Neural cell (in vitro differentiated cells): ENCODE measurements around the gene CARS1. TPM values are rescaled to one million over a fixed set of nuclear protein-coding genes. Genes with fewer than 3 reads are reported as not detected.

Experiments used
- H2AFZ ChIP-seq: fragments of 200-600, 300-800 bp; sonication (generic), shearing (Covaris generic); 2 replicates; pipeline ENCODE4 v1.6.0; 2014; ENCODE audit warnings: low read depth, mild to moderate bottlenecking, antibody characterized with exemption, low read length, moderate library complexity
- H3F3A ChIP-seq: fragments of 200-600 bp; shearing (Covaris generic); 2 replicates; pipeline ENCODE4 v1.6.1; 2016; ENCODE audit warnings: mild to moderate bottlenecking, moderate library complexity, mixed read lengths, antibody characterized with exemption, low read length; ENCODE audit not compliant: insufficient read depth, poor library complexity, severe bottlenecking
- H3K27ac ChIP-seq: fragments of 200-600, 300-800 bp; sonication (generic), shearing (Covaris generic); 2 replicates; pipeline ENCODE4 v1.5.1; 2014; ENCODE audit warnings: mild to moderate bottlenecking, low read length, moderate library complexity
- H3K27me3 ChIP-seq: fragments of 300-800, 200-600 bp; sonication (generic), shearing (Covaris generic); 2 replicates; pipeline ENCODE4 v1.6.0; 2014; ENCODE audit warnings: mild to moderate bottlenecking, low read depth, low read length, moderate library complexity; ENCODE audit not compliant: insufficient read depth
- H3K36me3 ChIP-seq: fragments of 300-800, 200-600 bp; sonication (generic), shearing (Covaris generic); 2 replicates; pipeline ENCODE4 v1.5.1; 2014; ENCODE audit warnings: mild to moderate bottlenecking, antibody characterized with exemption, low read length, moderate library complexity; ENCODE audit not compliant: insufficient read depth
- H3K4me2 ChIP-seq: fragments of 300-800, 200-600 bp; sonication (generic), shearing (Covaris generic); 2 replicates; pipeline ENCODE4 v1.6.0; 2014; ENCODE audit warnings: mild to moderate bottlenecking, low read length
- H3K4me3 ChIP-seq: fragments of 300-800, 200-600 bp; sonication (generic), shearing (Covaris generic); 2 replicates; pipeline ENCODE4 v1.5.1; 2014; ENCODE audit warnings: mild to moderate bottlenecking, low read length, moderate library complexity
- H3K79me2 ChIP-seq: fragments of 200-600 bp; shearing (Covaris generic); replicated peaks from 2 replicates; pipeline ENCODE4 v1.6.0; 2014; ENCODE audit warnings: mild to moderate bottlenecking, low read length, moderate library complexity; ENCODE audit not compliant: insufficient read depth
- H3K9ac ChIP-seq: fragments of 300-800, 200-600 bp; sonication (generic), shearing (Covaris generic); 2 replicates; pipeline ENCODE4 v1.6.1; 2016; ENCODE audit warnings: mild to moderate bottlenecking, low read length, mixed read lengths
- H3K9me2 ChIP-seq: fragments of 200-600 bp; shearing (Covaris generic); 2 replicates; pipeline ENCODE4 v1.6.1; 2016; ENCODE audit warnings: mild to moderate bottlenecking, low read length, mixed read lengths; ENCODE audit not compliant: insufficient read depth
- H3K9me3 ChIP-seq: fragments of 200-600, 300-800 bp; sonication (generic), shearing (Covaris generic); 2 replicates; pipeline ENCODE4 v1.6.1; 2016; ENCODE audit warnings: mild to moderate bottlenecking, mixed run types, low read length, moderate library complexity, mixed read lengths
- H4K20me1 ChIP-seq: fragments of 200-600 bp; shearing (Covaris generic); 2 replicates; pipeline ENCODE4 v1.6.1; 2016; ENCODE audit warnings: mild to moderate bottlenecking, mixed run types; ENCODE audit not compliant: insufficient read depth
- EP300 ChIP-seq: fragments of 450-650 bp; conservative IDR thresholded peaks from 2 replicates; pipeline ENCODE4 v1.6.1; 2014; ENCODE audit warnings: antibody characterized with exemption, mild to moderate bottlenecking, moderate library complexity; ENCODE audit not compliant: poor library complexity, severe bottlenecking
- EZH2 ChIP-seq: fragments of 200-600, 300-800 bp; shearing (Covaris generic), sonication (generic); IDR thresholded peaks from 2 replicates; pipeline ENCODE4 v1.6.1; 2014; ENCODE audit warnings: antibody characterized with exemption, low read length, borderline replicate concordance, mild to moderate bottlenecking; ENCODE audit not compliant: insufficient read depth, poor library complexity, severe bottlenecking
- MXI1 ChIP-seq: fragments of 450-650 bp; conservative IDR thresholded peaks from 2 replicates; pipeline ENCODE4 v1.6.1; 2014; ENCODE audit warnings: antibody characterized with exemption, mild to moderate bottlenecking; ENCODE audit not compliant: poor library complexity, severe bottlenecking
- POLR2AphosphoS5 ChIP-seq: IDR thresholded peaks from 2 replicates; pipeline ENCODE4 v1.6.1; 2012
- RAD21 ChIP-seq: fragments of 450-650 bp; conservative IDR thresholded peaks from 2 replicates; pipeline ENCODE4 v1.6.1; 2014; ENCODE audit warnings: antibody characterized with exemption, mild to moderate bottlenecking, moderate library complexity
- REST ChIP-seq: IDR thresholded peaks from 2 replicates; pipeline ENCODE4 v1.6.1; 2012; ENCODE audit warnings: borderline replicate concordance
- SMC3 ChIP-seq: fragments of 450-650 bp; conservative IDR thresholded peaks from 2 replicates; pipeline ENCODE4 v1.6.1; 2014; ENCODE audit warnings: antibody characterized with exemption, mild to moderate bottlenecking, moderate library complexity; ENCODE audit not compliant: poor library complexity
- TAF1 ChIP-seq: IDR thresholded peaks from 2 replicates; pipeline ENCODE4 v1.6.1; 2012; ENCODE audit warnings: low read depth
- polyA plus RNA-seq: library from polyadenylated mRNA; depleted of rRNA; stranded (reverse); fragments of >200 nt; gene quantifications from 2 replicates; pipeline ENCODE4 v1.2.3, GENCODE V29; 2014
- TF ChIP-seq, protein P1 (sequence below): fragments of 450-650 bp; IDR thresholded peaks from 2 replicates; pipeline ENCODE4 v1.5.1; 2014; ENCODE audit warnings: antibody characterized with exemption, mild to moderate bottlenecking, moderate library complexity; ENCODE audit not compliant: poor library complexity, severe bottlenecking

Gene CARS1
- polyA plus RNA-seq, 1 donor from 2014 or later = 48.2 TPM

- Histone ChIP-seq H3K4me2 (no peak overlapping the region), H2AFZ (no peak overlapping the region), H3K9ac (no peak overlapping the region), H3K27me3 (no peaks in the 10 kb centered on the region), H3K27ac (no peak overlapping the region), H3K79me2 (no peaks in the 10 kb centered on the region), H3K9me3 (no peaks in the 10 kb centered on the region), H3K4me3 (no peak overlapping the region), H3K36me3 (no peaks in the 10 kb centered on the region), H3K9me2 (no peaks in the 10 kb centered on the region), H3F3A (no peaks in the 10 kb centered on the region), H4K20me1 (no peaks in the 10 kb centered on the region)
- TF ChIP-seq EZH2 (no peak), REST (no peak), SMC3 (no peak), RAD21 (no peak), EP300 (no peak), TAF1 (no peak), MXI1 (no peak)
- TF ChIP-seq, protein P1, sequence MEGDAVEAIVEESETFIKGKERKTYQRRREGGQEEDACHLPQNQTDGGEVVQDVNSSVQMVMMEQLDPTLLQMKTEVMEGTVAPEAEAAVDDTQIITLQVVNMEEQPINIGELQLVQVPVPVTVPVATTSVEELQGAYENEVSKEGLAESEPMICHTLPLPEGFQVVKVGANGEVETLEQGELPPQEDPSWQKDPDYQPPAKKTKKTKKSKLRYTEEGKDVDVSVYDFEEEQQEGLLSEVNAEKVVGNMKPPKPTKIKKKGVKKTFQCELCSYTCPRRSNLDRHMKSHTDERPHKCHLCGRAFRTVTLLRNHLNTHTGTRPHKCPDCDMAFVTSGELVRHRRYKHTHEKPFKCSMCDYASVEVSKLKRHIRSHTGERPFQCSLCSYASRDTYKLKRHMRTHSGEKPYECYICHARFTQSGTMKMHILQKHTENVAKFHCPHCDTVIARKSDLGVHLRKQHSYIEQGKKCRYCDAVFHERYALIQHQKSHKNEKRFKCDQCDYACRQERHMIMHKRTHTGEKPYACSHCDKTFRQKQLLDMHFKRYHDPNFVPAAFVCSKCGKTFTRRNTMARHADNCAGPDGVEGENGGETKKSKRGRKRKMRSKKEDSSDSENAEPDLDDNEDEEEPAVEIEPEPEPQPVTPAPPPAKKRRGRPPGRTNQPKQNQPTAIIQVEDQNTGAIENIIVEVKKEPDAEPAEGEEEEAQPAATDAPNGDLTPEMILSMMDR = no peak
Observed at GRCh38 chr11:3010004-3010403, 47.2 kb downstream of the CARS1 start.

DNA sequence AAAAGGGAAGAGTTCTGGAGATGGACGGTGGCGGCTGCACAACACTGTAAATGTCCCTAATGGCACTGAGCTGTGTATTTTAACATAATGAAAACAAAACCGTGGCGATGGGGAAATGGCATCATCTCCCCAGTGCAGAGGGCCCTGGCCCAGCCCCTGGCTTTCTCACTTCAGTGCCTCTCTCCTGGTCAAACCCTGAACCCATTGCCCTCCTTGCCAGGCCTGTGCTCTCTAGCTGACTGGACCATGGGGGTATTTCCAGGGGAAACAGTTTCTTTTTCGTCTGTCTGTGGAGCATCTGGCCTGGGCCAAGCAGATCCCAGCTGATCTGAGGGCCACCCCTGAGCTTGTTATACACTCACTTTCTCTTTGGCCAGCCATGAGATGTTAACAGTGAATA is 47.7 kb downstream of the CARS1 start:
- H3F3A ChIP-seq = no peaks in the 10 kb centered on the region
- H3K4me3 ChIP-seq = no peak overlapping the region
- no peaks in the 10 kb centered on the region for H3K9me2 ChIP-seq
- H3K27me3 ChIP-seq = no peaks in the 10 kb centered on the region
- H3K4me2 ChIP-seq = no peak overlapping the region
- H3K9me3 ChIP-seq = no peaks in the 10 kb centered on the region
- no peaks in the 10 kb centered on the region for H4K20me1 ChIP-seq
- H3K79me2 ChIP-seq = no peaks in the 10 kb centered on the region
- H3K27ac ChIP-seq = no peak overlapping the region
- no peaks in the 10 kb centered on the region for H3K36me3 ChIP-seq
- H3K9ac ChIP-seq = no peak overlapping the region
- TF ChIP-seq EZH2 (no peak), REST (no peak), POLR2AphosphoS5 (no peak), RAD21 (no peak), TAF1 (no peak)
- TF ChIP-seq, protein P1 = no peak
- H2AFZ ChIP-seq = no peak overlapping the region
